HG02759 (cell line): Measurements from ENCODE around the gene ARAP1.

Source experiments
- ATAC-seq: cut with Tn5 transposase; IDR thresholded peaks from one replicate; pipeline ENCODE4 v1.9.1; 2021; ENCODE audit warnings: mild to moderate bottlenecking, moderate library complexity; ENCODE audit not compliant: unreplicated experiment

The ARAP1 gene

GRCh38 chr11:72725724-72726028 is 26.5 kb downstream of the ARAP1 start:
- no peak for ATAC-seq

GRCh38 chr11:72724851-72725723 is 27.1 kb downstream of the ARAP1 start:
- ATAC-seq = no peak

- no peak for ATAC-seq
These were observed 28.1 kb downstream of the ARAP1 start for GRCh38 chr11:72724021-72724551.

GRCh38 chr11:72723508-72723907 is 28.7 kb downstream of the ARAP1 start:
- ATAC-seq = no peak

GRCh38 chr11:72722050-72722748 is 30.0 kb downstream of the ARAP1 start:
- peak; percentile 82 for ATAC-seq

GRCh38 chr11:72721689-72722049 is 30.5 kb downstream of the ARAP1 start:
- no peak for ATAC-seq

GRCh38 chr11:72721276-72721675 is 30.9 kb downstream of the ARAP1 start:
- ATAC-seq = no peak

GRCh38 chr11:72720784-72721183 is 31.4 kb downstream of the ARAP1 start:
- ATAC-seq = no peak

GRCh38 chr11:72720047-72720446 is 32.2 kb downstream of the ARAP1 start:
- no peak for ATAC-seq

GRCh38 chr11:72719551-72719950 is 32.7 kb downstream of the ARAP1 start:
- ATAC-seq = no peak

- ATAC-seq = no peak
These were observed 33.1 kb downstream of the ARAP1 start for GRCh38 chr11:72719144-72719543.

GRCh38 chr11:72718101-72718501 is 34.1 kb downstream of the ARAP1 start:
- ATAC-seq = no peak

- ATAC-seq = no peak
These were observed 35.3 kb downstream of the ARAP1 start for GRCh38 chr11:72716788-72717435.

GRCh38 chr11:72716290-72716689 is 35.9 kb downstream of the ARAP1 start:
- no peak for ATAC-seq

- no peak for ATAC-seq
These were observed 39.4 kb downstream of the ARAP1 start for GRCh38 chr11:72712841-72713240.

GRCh38 chr11:72712168-72712751 is 39.9 kb downstream of the ARAP1 start:
- no peak for ATAC-seq

GRCh38 chr11:72711141-72711540 is 41.1 kb downstream of the ARAP1 start:
- ATAC-seq = no peak

- ATAC-seq = no peak
These were observed 41.9 kb downstream of the ARAP1 start for GRCh38 chr11:72710278-72710677.

GRCh38 chr11:72709478-72710238 is 42.5 kb downstream of the ARAP1 start:
- no peak for ATAC-seq

- ATAC-seq = no peak
These were observed 45.2 kb downstream of the ARAP1 start for GRCh38 chr11:72707032-72707431.

- no peak for ATAC-seq
These were observed 45.6 kb downstream of the ARAP1 start for GRCh38 chr11:72706579-72706978.
